ENCODE results near the gene GFY.

Gene GFY

GRCh38 chr19:49427855-49428546 is 2.8 kb downstream of the GFY start:
- DNase-seq (ENCODE audit: low read depth in 1 of 2, low spot score in 1 of 2), result no peak

- no peak for DNase-seq (ENCODE audit: low read depth in 1 of 2, low spot score in 1 of 2)
Observed at GRCh38 chr19:49428547-49429451, 3.6 kb downstream of the GFY start.

- DNase-seq (ENCODE audit: low read depth in 1 of 2, low spot score in 1 of 2), result no peak
Observed at GRCh38 chr19:49430172-49430677, 5.0 kb downstream of the GFY start.

DNA sequence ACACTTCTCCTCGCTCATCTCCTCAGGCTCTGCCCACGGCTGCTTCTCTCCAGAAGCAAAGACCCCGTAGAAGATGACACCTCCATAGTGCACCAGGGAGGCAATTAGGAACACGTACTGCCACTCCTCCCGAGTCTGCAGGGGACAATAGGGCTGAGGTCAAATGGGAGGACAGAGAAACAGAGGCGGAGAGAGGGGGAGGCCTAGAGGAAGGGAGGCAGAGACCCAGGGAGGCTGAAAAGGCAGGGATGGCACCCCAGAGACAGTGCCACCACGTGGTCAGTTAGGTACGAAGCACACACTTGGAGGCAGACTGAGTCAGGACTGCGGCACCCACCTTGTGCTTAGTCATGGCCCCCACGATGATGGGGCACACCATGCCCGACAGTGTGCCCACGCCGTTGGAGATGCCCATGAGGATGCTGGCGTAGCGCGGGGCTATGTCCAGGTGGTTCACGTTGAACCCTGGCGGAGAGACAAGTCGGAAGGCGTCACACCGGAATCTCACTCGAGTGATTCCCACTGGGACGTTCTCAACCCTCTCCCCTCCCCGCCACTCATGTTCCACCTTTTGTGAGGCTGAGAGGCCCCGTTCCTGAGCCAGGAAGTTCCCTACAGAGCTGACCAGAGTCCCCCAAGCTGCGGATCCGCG is 5.6 kb downstream of the GFY start:
- DNase-seq (ENCODE audit: low read depth in 1 of 2, low spot score in 1 of 2), result no peak

DNA sequence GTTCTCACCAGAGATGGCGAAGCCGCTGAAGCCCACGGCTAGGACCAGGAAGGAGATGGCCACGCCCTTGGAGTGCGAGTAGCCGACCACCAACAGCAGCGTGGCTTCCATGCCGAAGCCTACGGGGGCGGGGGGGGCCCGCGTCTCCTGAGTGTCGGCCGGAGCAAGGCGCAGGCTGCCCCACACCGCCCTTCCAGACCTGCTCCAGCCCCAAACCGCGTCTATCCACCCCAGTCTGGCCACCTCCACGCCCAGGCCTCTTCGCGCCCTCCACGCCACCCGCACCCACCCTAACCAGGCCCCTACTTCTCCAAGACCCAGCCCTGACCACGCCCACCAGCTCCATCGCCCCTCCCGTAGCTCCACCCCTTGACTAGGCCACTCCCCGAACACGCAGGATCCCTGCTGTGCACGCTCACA is 6.2 kb downstream of the GFY start:
- no peak for DNase-seq (ENCODE audit: low read depth in 1 of 2, low spot score in 1 of 2)

DNA sequence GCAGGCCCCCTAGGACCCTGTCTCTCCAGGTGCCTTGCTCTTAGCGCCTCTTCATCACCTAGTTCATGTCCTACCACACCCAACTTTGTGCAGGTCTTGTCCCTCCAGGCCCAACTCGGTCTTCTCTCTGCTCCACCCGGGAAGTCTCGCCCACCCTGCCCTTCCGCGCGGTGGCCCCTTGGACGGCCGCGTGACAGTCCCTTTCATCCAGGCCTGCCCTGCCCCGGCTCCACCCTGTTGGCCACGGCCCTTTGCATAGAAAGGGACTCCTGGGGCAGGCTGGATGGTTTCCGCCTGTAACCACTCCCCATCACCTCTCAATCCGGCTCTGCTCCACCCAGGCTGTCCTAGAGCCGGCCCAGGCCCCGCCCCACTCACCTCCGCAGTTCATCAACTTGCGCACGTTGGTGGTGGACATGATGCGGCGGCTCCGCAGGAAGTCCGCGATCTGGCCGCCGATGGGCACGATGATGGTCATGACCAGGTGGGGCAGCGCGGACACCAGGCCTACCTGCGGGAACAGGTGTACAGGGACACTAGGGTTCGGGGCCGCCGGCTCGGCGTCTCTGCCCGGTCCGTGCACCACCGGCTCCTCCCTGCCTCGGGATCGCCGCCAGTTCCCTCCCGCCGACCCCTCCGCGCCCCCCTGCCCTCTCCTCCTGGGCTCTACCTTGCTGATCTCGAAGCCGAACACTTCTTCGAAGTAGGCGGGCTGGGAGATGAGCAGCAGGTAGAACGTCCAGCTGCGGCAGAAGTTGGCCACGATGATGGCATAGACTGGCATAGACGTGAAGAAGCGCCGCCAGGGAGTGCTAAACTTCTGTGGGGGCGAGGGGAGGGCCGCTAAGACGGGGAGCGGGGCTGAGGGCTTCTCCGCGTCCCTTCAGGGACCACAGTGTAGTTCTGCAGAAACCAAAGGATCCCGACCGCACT is 7.2 kb downstream of the GFY start:
- no peak for DNase-seq (ENCODE audit: low read depth in 1 of 2, low spot score in 1 of 2)

DNA sequence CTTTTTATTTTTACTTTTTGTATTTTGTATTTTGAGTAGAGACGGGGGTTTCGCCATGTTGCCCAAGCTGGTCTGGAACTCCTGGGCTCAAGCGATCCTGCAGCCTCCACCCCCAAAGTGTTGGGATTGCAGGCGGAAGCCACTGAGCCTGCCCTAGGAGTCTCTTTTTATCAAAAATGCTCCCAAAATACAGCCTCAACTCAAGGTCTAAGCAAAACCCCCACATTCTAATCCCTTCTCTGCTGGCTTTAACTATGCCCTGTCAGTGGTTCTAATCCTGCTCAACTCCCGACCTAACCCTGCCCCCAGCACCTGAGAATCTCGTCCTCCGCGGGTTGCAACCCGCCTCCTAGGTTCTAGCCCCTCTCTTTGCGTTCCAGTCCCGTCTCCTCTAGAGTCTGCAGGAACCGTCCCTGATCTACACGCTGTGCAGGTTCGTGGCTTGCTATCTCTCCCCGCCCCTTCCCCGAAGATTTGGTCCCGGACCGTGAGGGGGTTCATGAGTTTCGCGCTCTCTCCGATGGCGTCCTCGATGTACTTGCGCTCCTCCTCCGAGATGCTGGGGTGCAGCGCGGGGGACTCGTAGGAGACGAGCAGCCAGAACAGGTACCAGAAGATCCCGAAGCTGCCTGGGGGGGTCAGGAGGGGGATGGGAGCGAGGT is 8.2 kb downstream of the GFY start:
- no peak for DNase-seq (ENCODE audit: low read depth in 1 of 2, low spot score in 1 of 2)

- DNase-seq (ENCODE audit: low read depth in 1 of 2, low spot score in 1 of 2), result no peak
Observed at GRCh38 chr19:49434907-49435583, 9.9 kb downstream of the GFY start.

- no peak for DNase-seq (ENCODE audit: low read depth in 1 of 2, low spot score in 1 of 2)
Observed at GRCh38 chr19:49435670-49436069, 10.5 kb downstream of the GFY start.

DNA sequence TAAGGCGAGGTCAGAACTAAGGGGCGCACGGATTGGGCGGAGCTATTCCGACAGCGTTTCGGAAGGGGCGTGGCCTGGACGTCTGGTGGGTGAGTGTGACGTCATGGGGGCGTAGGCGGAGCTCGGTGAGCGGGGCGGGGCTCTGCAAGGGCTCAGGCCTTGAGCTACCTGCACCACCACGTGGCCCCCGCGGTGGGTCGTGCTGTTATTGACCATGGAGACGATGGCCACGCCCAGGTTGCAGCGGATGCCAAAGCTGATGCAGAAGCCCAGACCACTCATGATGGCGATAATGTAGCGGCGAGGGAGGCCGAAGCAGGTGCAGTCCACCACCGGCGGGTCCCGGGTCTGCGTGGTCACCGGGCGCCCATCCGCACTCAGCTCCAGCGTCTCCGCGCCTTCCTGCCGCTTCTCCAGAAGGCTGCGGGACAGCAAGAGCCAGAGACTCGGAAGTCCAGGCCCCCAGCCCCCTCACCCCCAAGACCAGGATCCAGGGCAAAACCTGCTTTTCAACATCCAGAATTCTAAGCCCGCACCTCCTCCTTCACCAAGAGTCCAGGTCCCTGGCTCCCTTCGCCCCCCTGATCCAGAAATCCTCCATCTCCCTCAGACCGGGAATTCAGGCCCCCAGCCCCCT is 11.3 kb downstream of the GFY start:
- DNase-seq (ENCODE audit: low read depth in 1 of 2, low spot score in 1 of 2), result no peak

DNA sequence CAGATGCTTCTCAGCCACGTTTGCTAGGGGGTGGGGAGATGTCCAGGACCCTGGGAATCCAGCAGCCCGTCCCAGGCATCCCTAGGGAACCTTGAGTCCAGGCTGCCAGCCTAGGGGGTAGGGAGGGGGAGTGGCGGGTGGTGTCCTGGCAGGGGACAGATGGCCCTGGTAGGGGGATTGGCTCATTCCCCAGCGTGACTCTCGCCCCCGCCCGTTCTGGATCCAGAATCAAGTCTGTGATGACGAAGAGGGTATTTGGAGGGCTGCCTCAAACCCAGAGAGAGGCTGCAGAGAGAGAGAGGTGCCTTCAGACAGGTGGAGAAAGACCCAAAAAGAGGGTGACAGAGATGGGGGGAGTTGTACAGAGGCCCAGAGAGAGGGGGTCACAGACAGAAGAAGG is 12.0 kb downstream of the GFY start:
- DNase-seq (ENCODE audit: low read depth in 1 of 2, low spot score in 1 of 2), result no peak

- no peak for DNase-seq (ENCODE audit: low read depth in 1 of 2, low spot score in 1 of 2)
Observed at GRCh38 chr19:49438261-49438660, 13.1 kb downstream of the GFY start.

- no peak for DNase-seq (ENCODE audit: low read depth in 1 of 2, low spot score in 1 of 2)
Observed at GRCh38 chr19:49439836-49440235, 14.6 kb downstream of the GFY start.

- no peak for DNase-seq (ENCODE audit: low read depth in 1 of 2, low spot score in 1 of 2)
Observed at GRCh38 chr19:49440439-49441209, 15.4 kb downstream of the GFY start.

DNA sequence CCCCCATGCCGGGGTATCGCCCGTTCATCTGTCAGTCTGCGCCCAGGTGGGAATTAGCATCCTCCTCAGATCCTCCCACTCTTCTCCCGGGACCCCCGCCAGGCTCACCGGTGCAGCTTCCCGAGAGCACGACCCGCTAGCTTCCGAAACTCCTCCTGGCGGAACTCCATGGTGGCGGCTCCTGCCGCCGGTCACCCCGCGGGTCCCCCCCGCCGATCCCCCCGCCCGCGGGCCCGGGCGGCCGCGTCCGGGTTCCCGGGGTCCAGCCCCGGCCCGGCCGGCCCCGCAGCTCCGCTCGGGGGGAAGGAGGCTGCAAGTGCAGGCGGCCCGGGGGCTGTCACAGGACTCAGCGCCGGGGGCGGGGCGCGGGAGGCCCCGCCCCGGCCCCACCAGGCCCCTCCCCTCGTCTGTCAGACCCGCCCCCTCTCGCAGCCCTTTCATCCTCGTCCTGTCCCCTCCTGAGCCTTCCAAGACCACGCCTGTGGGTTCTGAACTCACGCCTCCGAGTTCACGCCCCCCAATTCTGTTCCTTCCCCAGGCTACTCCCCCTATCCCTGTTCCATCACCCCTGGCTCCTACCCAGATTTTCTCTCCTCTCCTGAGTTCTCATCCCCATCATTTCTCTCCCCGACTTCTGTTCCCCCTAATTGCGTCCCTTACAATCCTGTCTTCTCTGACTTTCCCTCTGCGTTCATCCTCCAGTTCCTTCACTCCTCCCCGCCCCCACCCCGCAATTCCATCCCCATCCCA is 16.2 kb downstream of the GFY start, which contains the start of gene SLC17A7:
TSS of gene SLC17A7 (minus strand) at position 318 of the 750 bp plus-strand sequence. CDS start at position 170, 148 bp downstream.
- no peak for DNase-seq (ENCODE audit: low read depth in 1 of 2, low spot score in 1 of 2)

- DNase-seq (ENCODE audit: low read depth in 1 of 2, low spot score in 1 of 2), result no peak
Observed at GRCh38 chr19:49441960-49442350, 16.8 kb downstream of the GFY start.

GRCh38 chr19:49442354-49442753 is 17.2 kb downstream of the GFY start:
- no peak for DNase-seq (ENCODE audit: low read depth in 1 of 2, low spot score in 1 of 2)
